Measurements from ENCODE around the gene TGM6.

The TGM6 gene

DNA sequence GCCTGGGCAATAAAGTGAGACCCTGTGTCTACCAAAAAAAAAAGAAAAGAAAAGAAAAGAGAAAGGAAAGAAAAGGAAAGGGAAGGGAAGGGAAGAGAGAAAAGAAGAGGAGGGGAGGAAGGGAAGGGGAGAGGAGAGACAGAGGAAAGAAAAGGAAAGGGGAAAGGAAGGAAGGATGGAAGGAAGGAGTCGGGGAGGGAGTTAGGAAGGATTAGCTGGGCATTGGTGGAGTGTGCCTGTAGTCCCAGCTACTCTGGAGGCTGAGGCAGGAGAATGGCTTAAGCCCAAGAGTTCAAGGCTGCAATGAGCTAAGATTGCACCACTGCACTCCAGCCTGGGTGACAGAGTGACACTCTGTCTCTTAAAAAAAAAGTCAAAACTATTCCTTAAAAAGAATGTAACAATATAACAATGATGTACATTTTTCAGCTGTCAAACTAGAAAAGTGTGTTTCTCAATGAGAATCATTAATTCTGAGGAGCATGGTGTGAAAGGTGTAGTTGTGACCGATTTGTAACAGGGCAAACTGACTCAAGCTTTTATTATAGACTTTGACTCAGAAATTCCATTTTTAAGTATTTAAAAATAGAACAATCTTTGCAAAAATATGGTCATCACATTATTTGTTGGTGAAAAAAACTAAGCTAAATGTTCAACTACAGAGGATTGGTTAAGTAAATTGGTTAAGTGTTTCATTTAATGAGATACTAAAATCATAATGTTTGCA is 75.2 kb downstream of the TGM6 start:
- TF ChIP-seq CTCF (IDR thresholded peaks at IDR 0.05; ENCODE audit: low read depth, low read length, missing control alignments): no peak
- H3K4me3 ChIP-seq (ENCODE audit: low read depth, low read length): no peak overlapping the region
- no peak for DNase-seq (ENCODE audit: low read depth)

GRCh38 chr20:2458919-2459499 is 78.3 kb downstream of the TGM6 start:
- no peak overlapping the region for H3K4me3 ChIP-seq (ENCODE audit: low read depth, low read length)
- TF ChIP-seq CTCF (IDR thresholded peaks at IDR 0.05; ENCODE audit: low read depth, low read length, missing control alignments): no peak
- no peak for DNase-seq (ENCODE audit: low read depth)

DNA sequence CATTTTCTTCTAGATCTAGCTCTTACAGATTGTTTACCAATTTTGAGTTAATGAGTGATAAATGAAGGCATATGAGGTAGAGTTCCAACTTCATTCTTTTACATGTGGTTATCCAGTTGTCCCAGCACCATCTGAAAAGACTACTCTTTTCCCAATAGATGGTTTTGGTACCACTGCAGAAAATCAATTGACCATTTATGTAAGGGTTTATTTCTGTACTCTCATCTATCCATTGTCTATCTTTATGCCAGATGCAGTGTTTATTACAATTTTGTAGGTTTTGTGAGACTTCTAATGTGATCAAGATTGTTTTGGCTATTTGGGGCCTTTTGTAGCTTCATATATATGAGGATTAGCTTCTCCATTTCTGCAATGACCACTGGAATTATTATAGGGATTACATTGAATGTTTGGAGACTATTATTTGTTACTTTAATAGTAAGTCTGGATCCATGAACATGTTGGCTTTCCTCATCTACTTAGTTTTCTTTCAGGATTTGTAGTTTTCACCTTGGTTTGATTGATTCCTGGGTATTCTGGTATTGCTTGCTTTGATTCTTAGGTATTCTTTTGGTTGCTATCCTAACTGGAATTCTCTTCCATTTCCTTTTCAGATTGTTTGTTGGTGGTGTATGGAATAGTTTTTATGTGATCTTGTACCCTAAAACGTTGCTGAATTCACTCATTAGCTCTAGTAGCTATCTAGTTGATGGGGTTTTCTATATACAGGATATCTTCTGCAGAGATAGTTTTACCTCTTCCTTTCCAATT is 79.5 kb downstream of the TGM6 start:
- TF ChIP-seq CTCF (IDR thresholded peaks at IDR 0.05; ENCODE audit: low read depth, low read length, missing control alignments): no peak
- DNase-seq (ENCODE audit: low read depth): no peak

DNA sequence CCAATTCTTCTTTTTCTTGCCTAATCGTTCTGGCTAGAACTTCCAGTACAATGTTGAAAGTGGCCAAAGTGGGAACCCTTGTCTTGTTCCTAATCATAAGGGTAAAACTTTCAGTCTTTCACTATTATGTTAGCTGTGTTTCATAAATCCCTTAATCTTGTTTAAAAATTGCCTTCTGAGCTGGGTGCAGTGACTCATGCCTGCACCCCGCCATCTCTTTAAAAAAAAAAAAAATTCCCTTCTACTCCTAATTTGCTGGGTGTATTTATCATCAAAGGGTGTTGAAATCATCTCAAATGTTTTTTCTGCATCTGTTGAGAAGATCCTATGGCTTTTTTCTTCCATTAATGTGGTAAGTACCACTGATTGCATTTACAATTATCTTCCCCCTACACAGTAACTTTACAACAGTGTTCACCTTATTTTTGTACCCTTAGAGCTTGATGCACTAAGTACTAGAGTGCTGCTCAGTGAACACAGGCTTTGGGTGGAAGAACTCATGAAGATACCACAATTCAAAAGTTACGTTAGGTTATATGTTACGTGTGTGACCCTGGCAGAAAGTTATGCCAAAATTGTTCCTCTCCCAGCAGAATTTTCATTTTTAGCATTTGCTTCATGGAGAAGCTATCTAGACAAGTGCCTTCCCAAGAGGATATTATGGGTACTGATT is 80.2 kb downstream of the TGM6 start:
- TF ChIP-seq CTCF (IDR thresholded peaks at IDR 0.05; ENCODE audit: low read depth, low read length, missing control alignments): no peak
- DNase-seq (ENCODE audit: low read depth): no peak

More for the DNA sequence above, 79.5 kb downstream of the TGM6 start:
- no peak overlapping the region for H3K4me3 ChIP-seq (ENCODE audit: low read depth, low read length)

GRCh38 chr20:2462484-2462883 is 81.8 kb downstream of the TGM6 start:
- no peak for DNase-seq (ENCODE audit: low read depth)
- H3K4me3 ChIP-seq (ENCODE audit: low read depth, low read length): no peak overlapping the region
- no peak for TF ChIP-seq CTCF (IDR thresholded peaks at IDR 0.05; ENCODE audit: low read depth, low read length, missing control alignments)

More for the DNA sequence above, 80.2 kb downstream of the TGM6 start:
- H3K4me3 ChIP-seq (ENCODE audit: low read depth, low read length): no peak overlapping the region

GRCh38 chr20:2463616-2464365 is 83.1 kb downstream of the TGM6 start:
- no peak overlapping the region for H3K4me3 ChIP-seq (ENCODE audit: low read depth, low read length)
- no peak for DNase-seq (ENCODE audit: low read depth)
- no peak for TF ChIP-seq CTCF (IDR thresholded peaks at IDR 0.05; ENCODE audit: low read depth, low read length, missing control alignments)
